HG02798 (cell line): ENCODE data around the gene ASB10.

Experiments
- ATAC-seq: cut with Tn5 transposase; IDR thresholded peaks from one replicate; pipeline ENCODE4 v1.9.1; 2021; ENCODE audit warnings: mild to moderate bottlenecking; ENCODE audit not compliant: unreplicated experiment, poor library complexity

Gene ASB10

DNA sequence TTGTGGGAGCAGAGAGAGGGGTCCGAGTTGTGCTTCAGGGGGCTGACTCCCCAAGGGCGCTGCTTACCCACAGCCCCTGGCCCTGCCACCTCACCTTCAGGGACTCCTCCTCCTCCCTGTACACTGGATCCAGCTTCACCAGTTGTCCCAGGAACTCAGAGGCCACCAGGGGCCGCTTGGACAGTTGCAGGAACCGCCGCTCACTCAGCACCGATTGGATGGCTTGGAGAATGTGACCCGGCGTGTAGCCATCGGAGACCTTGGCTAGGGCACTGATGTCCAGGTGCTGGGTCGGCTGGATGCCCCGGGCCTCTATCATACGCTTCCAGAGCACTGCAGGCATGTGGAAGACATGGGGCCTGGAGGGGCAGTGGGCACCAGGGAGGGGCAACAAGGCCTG lies 4.5 kb upstream of the ASB10 start:
- ATAC-seq = no peak

GRCh38 chr7:151189038-151189437 lies 2.0 kb upstream of the ASB10 start:
- no peak for ATAC-seq

DNA sequence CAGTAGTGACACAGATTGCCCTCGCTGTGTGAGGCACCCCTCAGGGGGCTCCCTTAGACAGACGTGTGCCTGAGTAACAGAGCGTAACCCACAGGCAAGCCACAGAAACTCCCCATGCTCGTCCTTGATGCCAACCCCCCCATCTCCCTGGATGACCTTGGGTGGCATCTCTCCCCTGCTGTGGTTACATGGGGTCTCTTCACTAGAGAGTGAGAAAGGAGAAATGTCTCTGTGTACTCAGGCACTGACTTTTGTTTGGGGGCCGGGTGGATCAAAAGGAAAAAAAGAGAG lies 1.1 kb upstream of the ASB10 start:
- ATAC-seq = no peak

- ATAC-seq = no peak
Observed at GRCh38 chr7:151187409-151188251, 580 bp upstream of the ASB10 start.

DNA sequence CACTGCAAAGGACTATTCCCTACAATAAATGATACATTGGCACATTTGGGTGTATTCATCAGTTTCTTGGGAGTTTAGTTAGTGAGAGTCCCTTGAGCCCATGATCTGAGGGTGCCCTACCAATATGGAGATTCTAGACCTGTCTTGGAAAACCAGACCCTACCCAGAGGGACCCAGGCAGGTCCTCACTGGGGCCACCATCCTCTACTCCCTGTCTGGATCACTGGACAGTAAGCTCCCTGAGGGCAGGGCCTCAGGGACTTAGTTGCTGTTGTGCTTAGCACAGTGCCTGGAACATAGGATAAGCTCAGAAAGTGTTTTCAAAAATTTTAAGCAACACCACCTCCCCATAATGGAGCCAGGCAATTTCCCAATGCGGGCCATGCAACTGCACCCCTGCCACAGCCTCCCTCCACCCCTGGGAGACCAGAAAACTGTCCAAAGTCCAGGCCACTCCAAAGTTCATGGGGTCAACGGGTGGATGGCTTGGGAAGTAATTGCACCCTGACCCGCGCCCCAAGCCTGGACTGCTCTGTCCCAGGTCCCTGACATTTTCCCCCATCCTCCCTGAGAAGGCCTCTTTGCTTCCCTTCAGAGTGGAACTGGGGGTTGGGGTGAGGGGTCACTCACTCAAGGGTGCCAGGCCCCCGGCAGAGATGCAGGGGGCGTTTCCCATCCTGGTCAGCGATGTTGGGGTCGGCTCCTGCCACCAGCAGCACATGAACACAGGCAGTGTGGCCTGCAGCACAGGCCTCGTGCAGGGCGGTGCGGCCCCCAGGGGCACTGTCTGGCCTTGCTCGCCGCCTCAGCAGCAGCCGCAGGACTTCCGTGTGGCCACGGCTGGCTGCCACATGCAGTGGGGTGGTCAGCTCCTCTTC lies 1.0 kb downstream of the ASB10 start:
- ATAC-seq = no peak

DNA sequence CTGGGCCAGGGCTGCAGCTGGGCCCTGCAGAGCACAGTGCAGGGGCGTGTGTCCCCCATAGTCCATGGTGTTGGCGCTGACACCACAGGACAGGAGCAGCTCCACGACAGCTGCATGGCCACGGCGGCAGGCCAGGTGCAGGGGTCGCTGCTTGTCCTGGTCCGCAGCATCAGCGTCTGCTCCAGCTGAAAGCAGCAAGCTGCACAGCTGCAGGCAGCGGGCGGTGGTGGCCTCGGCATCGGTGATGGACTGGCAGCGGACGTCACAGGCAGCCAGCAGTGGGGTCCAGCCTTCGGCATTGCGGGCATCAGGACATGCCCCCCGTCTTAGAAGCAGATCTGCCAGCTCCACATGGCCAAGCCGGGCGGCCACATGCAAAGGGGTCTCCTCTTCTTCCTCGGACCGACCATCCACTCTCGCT lies 6.0 kb downstream of the ASB10 start:
- no peak for ATAC-seq

DNA sequence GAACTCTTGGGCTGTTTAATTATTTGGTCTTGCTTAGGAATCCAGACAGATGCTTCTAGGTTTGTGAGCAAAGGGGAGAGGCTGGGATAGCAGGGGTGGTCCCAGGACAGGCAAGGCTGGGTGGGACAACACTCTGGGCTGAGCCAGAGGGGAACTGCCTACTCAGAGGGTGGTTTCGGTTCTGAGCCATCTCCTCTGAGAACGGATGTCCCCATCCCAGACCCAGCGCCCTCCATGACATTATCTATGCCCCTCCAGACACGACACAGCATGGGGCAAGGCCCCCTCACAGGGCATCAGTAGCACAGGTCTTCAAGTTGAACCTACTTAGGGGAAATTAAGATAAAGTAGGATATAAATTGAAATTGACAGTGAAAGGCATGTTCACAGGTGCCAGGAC lies 7.1 kb downstream of the ASB10 start:
- ATAC-seq = no peak

GRCh38 chr7:151179287-151179860 lies 7.7 kb downstream of the ASB10 start:
- no peak for ATAC-seq

DNA sequence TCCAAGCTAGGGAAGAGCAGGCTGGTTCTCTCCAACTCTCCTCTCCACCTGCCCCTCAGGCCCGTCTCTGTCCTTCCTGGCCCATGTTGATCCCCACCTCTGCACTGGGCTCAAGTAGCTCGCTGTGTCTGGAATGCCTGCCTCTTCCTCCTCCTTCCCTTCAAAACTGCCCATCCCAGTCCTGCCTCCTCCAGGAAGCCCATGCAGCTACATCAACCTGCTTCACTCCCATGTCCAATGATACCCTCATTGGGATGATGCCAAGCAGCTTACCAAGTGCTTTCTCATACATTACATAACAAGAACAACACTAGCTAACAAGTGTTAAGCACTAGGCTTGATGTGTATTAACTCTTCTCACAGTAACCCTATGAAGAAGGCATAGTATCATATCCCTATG lies 8.2 kb downstream of the ASB10 start:
- ATAC-seq = no peak

- no peak for ATAC-seq
Observed at GRCh38 chr7:151178236-151178635, 8.8 kb downstream of the ASB10 start.

GRCh38 chr7:151177310-151177709 lies 9.7 kb downstream of the ASB10 start:
- ATAC-seq = no peak

DNA sequence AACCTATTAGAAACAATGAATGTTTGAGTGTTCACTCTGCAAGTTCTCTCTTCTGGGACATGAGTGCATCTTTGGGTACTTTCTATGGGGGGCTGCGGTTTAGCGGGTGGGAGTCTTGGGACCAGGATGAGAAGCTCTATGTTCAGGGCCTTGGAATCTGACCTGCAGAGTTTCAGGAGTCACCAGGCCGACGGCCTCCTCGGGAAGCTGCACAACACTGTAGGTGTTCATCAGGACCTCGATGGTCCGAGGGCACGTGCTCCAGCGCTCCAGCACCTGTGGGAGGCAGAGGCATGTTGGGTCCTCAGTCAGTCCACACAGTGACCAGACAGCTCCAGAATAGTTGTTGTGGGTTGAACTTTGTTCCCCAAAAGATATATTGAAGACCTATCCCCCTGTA lies 10.6 kb downstream of the ASB10 start:
- no peak for ATAC-seq

- no peak for ATAC-seq
Observed at GRCh38 chr7:151175793-151176311, 11.2 kb downstream of the ASB10 start.

DNA sequence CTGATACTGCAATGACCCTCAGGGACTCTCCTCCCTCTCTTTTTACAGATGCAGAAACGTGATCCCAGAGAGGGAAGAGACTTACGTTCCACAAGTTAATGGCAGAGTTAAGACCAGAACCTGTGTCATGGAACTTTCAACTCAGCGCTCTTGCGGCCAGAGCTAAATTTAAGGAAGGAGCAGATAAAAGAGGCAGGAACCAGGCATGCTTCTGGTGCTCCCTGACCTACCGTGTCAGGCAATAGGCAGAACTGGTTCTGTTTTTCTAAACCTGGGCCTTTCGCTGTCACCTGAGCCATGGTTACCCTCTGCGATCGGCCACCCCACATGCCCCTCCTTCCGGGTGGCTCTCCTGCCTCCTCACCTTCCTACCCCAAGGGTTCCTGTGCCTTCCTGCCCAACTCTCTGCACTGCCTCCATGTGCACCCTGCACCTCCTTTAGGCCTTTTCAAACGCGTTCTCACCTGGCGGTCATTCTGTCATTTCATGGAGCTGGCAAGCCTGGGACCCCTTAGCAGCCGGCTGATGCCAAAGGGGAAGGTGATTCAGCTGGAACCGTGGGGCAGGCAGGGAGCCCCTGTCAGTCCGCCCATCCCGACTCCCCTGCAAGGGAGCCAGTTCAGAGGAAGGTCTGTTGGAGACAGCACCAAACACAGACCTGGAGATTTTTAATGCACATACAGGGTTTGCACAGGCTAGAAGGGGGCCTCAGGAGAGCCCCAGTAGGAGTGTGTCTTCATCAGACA lies 11.8 kb downstream of the ASB10 start:
- no peak for ATAC-seq

DNA sequence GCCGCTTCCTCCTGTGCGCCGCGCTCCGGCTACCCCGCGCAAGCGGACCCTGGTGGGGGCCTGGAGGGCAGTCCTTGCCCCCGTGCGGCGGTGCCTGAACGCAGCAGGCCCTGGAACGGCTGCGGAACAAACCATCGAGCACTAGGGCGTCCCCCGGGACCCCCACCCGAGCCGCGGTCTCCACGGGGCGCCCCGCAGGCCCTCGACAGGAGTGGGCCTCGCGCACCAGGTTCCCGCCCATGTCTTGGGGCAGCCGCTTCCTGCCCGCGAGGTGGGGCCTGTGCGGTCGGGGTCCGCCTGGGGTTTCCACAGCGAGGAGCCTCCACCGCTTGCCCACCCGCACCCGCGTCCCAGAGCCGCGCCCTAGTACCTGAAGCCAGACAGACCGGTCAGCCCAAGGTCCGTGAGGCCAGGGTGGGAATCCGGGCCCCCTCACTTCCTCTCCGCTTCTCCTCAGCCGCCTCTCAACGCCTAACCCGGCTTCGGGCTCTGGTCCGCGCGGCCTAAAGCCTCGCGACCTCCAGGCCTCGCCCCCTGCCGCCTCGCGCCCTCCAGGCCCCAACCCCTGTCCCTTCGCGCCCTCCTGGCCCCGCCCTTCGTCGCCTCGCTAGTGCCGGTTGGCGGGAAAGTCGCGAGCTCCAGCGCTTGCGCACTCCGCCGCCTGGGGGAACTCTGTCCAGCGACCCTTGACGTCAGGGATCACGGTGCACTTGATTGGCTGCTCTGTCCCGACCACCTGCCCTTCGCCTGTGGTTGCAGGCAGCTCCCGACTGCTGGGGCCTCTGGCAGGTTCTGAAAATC lies 12.6 kb downstream of the ASB10 start:
- no peak for ATAC-seq

DNA sequence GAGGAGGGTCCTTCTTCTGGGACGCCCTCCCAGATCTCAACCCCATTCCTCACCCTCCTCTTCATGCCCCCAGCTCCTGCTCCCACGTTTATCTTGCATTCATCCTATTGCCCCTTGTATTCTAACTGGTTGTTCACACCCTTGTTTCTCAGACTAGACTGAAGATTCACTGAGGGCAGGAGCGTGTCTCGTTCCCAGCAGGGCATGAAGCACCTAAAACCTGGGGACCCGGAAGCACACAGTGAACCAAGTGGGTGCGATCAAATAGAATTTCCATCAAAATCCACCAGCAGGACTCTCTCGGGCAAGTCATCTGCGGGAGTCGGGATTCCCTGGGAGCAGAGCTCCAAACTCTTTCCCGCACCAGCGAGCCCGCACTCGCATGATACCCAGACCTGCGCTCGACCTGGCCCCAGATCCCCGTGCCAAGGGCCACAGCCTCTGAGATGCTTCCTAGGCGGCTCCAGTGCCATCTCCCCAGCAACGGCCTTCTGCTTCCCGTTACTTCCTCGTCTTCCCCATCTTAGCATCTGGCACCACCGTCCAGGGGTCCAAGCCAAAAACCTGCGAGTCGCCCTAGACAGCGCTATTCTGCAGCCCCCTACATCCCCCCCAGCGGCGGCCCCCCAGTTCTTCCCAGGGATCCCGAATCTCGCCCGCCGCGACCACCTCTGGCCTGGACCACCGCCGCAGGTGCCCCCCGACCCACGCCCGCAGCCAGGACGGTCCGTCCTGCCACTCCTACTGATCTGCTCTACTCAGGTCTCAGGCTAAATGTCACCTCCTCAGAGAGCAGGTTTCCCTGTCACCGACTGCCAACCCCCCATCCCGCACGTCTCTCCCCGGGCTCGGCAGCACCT lies 13.4 kb downstream of the ASB10 start:
- ATAC-seq = no peak

- ATAC-seq = peak; percentile 67
Observed at GRCh38 chr7:151172273-151173141, 14.5 kb downstream of the ASB10 start.

GRCh38 chr7:151168787-151169162 lies 18.3 kb downstream of the ASB10 start:
- ATAC-seq = no peak
